ENCODE data around the gene RPL10A.

RPL10A gene

DNA sequence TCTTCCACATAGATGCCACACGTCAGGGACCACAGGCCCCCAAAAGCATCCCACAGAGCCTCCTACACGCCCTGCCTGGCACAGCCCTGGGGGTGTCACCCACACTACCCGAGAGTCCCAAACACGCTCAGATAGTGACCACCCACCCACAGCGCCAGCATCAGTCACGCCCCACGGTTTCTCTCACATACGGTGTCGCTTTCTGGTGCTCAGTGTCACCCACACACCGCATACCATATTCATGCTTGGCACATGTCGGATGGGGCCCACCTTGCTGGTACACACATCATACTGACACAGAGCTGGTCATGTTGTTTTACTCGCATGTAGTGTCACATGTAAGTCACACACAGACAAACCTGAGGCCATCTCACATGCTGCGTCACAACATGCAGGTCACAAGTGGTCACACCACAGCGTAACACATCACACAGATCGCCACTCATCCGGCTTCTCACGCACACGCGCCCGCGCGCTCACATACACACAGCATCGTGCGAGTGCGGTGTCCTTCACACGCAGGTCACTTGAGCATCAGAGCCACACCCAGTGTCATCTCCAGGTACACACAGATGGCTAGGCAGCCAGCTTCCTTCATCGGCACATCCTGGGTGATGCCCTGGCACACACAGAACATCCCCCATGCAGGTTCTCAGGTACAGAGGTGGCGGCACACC is 25.2 kb downstream of the RPL10A start:
- no peak for DNase-seq

DNA sequence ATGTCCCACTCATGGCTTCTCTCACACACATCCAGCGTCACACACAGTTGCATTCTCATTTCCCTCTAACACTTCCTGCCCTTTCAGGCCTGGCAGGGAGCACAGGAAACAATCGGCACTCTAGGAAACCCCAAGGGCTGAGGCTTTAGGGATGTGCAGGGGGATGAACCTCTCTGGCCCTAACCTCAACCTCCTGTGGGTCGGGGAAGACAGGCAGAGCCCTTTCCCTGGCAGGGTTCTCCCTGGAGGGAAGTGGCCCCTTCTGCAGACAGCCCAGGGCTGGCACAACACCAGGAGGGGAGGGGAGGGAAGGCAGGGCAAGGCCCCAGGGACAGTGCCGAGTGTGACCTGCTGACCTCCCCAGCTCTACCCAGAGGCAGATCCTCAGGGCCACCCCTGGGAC is 26.0 kb downstream of the RPL10A start:
- no peak for DNase-seq

DNA sequence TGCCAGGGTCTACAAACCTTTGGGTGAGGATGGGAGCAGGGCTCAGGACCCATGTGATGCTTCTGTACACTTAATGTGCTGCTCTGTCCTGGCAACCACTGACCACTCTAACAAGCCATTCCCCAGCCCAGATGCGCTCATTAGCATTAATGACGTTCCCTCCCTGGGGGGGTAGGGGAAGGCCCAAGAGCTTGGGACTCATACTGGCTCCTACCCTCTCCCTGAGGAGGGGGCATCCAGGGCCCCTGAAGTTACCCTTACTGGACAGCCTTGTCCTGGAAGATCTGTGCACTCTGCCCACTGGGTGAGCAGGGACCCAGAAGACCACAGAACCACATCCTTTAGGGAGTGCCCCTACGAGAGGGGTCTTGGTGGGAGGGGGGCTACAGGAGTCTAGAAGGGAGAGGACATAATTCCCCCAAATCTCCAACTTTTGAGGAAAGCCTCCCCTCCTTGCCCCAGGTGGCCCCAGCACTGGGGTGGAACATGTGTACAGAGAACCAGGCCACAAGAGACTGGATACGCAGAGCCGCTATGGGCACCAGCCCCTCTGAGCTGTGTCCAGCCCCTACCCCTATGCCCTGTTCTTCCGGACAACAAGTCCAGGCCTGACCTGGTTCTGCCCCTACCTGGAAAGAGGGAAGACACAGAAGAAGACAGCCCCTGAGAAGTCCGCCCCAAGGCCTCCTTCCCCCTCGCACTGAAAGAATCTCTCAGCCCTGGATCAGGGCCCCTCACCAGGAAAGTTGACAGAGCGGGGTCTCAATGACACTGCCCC is 27.2 kb downstream of the RPL10A start:
- DNase-seq = no peak

- DNase-seq = no peak
Measured at GRCh38 chr6:35496036-35496840, 28.0 kb downstream of the RPL10A start.

- DNase-seq = peak; percentile 33
Measured at GRCh38 chr6:35496841-35497570, 28.8 kb downstream of the RPL10A start, which contains the start of gene TEAD3. TSS of gene TEAD3 (minus strand) at chr6:35497079.

- peak; percentile 34 for DNase-seq
Measured at GRCh38 chr6:35497571-35498421, 29.6 kb downstream of the RPL10A start.

GRCh38 chr6:35498422-35499067 is 30.3 kb downstream of the RPL10A start:
- DNase-seq = no peak

DNA sequence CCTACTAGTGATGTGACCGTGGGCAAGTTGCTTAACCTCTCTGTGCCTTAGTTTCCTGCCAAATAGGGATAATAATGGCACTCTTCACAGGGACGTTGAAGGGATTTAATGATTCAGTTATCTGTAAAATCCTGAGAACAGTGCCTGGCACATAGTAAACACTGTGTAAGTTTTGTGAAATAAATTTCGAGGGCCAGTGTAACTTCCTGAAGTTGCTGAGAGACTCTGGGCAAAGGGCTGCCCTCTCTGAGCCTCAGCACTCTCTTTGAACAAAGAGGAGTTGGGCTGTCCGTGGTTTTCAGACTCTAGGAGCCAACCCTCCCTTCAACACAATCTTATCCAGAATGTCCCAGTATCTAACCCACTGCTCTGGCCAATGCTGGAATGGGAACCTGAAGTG is 31.2 kb downstream of the RPL10A start:
- no peak for DNase-seq

DNA sequence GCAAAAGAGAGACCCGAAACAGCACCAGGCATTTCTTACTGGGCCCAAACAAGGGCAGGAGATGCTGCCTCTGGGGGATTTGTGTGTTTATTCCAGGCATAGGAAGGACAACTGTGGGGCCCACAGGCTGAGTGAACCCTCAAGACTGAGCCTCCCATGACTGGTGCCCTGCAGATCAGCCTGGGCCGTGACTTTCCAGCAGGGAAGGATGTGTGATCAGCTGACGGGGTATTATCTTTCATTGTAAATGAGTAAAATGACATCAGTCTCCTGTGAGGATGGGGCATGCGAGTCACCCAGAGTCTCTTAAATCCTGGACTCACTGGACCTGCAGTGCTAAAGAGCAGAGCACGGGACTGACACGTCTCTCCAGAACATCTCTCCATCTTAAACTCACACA is 32.6 kb downstream of the RPL10A start:
- peak; percentile 72 for DNase-seq

DNA sequence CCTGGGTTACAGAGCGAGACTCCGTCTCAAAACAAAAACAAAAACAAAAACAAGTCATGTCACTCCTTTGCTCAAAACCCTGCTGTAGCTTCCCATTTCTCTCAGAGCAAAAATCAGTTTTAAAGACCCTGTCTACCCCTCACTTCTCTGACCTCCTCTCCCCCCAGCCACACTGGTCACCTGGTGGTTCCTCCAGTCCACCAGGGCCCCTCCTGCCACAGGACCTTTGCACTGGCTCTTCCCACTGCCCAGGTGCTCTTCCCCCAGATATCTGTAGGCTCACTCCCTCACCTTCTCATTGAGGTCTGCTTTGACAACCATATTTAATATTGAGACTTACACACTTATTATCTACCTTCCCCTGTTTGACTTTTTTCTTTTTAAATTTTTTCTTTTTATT is 33.6 kb downstream of the RPL10A start:
- no peak for DNase-seq

- peak; percentile 57 for DNase-seq
Measured at GRCh38 chr6:35503534-35503933, 35.3 kb downstream of the RPL10A start.

DNA sequence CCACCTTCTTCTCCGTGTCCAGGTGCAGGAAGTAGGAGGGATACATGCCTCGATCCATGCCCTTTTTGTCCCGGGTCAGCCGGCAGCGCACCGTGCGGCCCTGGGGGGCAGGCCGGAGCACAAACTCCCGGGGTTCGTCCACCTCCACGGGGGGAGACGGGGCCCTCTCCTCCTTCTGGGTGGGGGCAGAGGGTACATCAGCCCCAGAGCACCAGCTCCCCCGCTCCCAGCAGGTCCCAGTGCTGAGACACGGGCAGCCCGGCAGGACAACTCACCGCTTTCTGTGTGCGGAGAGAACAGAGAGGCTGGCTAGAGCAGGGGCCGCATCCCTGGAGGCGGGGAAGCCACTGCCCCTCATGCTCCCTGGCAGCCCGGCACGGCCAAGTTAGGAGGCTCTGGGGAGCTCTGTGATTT is 37.8 kb downstream of the RPL10A start:
- no peak for DNase-seq

GRCh38 chr6:35506536-35506935 is 38.3 kb downstream of the RPL10A start:
- DNase-seq = no peak

GRCh38 chr6:35507221-35507620 is 39.0 kb downstream of the RPL10A start:
- DNase-seq = no peak

DNA sequence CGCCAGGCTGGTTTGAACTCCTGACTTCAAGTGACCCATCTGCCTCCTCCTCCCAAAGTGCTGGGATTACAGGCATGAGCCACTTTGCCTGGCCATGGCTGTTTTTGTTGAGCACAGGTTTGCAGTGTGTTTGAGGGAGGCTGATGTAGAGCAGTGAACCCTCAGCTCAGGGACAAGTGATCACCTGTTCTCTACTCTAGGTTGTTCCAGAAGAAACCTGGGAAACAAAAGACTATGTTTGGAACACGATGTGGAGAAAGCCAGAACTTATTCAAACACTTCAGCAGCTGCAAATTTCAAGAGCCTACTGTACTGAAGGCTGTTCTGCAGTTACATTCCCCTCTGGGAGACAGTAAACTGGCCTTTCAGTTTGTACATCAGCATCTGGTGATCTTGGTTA is 39.8 kb downstream of the RPL10A start:
- DNase-seq = no peak

- DNase-seq = no peak
Measured at GRCh38 chr6:35508542-35508941, 40.3 kb downstream of the RPL10A start.

GRCh38 chr6:35510916-35511561 is 42.8 kb downstream of the RPL10A start:
- no peak for DNase-seq

DNA sequence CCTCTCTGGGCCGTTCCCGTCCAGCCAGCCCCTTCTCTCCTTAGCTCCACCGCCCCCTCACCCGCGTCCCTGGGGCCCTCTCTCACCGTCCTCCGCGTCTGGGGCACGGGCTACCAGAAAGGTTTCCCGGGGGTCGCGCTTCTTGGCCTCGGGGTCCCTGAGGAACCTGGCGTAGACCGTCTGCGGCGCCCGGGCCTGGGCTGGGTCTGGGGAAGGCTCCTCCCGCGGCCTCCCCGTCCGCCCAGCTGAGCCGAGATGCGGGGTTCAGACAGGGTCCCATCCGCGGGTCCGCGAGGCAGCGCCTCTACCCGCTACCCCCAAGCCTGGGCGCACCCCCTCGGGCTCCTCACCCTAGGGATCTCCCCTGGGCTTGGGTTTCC is 43.4 kb downstream of the RPL10A start:
- DNase-seq = no peak

- no peak for DNase-seq
Measured at GRCh38 chr6:35512006-35512405, 43.8 kb downstream of the RPL10A start.

GRCh38 chr6:35512740-35513139 is 44.5 kb downstream of the RPL10A start, which contains the start of gene TULP1:
TSS of gene TULP1 (minus strand) at chr6:35512896. CDS start at chr6:35512858, 38 bp downstream.
- no peak for DNase-seq

- no peak for DNase-seq
Measured at GRCh38 chr6:35514587-35514986, 46.4 kb downstream of the RPL10A start.
